ENCODE data around the gene PIK3C2G. TPM values are rescaled to one million over a fixed set of nuclear protein-coding genes. Genes with fewer than 3 reads are reported as not detected.

PIK3C2G gene
- polyA plus RNA-seq, 1 donor (not counting 4 experiments of a cell fraction or from before 2014, with no cell fraction given), result 3.7 TPM

- H3K9me1 ChIP-seq (ENCODE audit: control insufficient read depth, extremely low read depth, insufficient read depth, low read length), result no peaks in the 10 kb centered on the region
- H3K4me1 ChIP-seq (ENCODE audit: control insufficient read depth, extremely low read depth, insufficient read depth, low read length), result no peaks in the 10 kb centered on the region
- no peaks in the 10 kb centered on the region for H3K9me3 ChIP-seq (ENCODE audit: control insufficient read depth, low read depth, low read length)
- H3K79me2 ChIP-seq (ENCODE audit: control insufficient read depth, insufficient read depth, low read length), result no peaks in the 10 kb centered on the region
- no peak for TF ChIP-seq EZH2 (IDR thresholded peaks at IDR 0.05; ENCODE audit: low read length)
- TF ChIP-seq, protein P1, sequence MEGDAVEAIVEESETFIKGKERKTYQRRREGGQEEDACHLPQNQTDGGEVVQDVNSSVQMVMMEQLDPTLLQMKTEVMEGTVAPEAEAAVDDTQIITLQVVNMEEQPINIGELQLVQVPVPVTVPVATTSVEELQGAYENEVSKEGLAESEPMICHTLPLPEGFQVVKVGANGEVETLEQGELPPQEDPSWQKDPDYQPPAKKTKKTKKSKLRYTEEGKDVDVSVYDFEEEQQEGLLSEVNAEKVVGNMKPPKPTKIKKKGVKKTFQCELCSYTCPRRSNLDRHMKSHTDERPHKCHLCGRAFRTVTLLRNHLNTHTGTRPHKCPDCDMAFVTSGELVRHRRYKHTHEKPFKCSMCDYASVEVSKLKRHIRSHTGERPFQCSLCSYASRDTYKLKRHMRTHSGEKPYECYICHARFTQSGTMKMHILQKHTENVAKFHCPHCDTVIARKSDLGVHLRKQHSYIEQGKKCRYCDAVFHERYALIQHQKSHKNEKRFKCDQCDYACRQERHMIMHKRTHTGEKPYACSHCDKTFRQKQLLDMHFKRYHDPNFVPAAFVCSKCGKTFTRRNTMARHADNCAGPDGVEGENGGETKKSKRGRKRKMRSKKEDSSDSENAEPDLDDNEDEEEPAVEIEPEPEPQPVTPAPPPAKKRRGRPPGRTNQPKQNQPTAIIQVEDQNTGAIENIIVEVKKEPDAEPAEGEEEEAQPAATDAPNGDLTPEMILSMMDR (optimal IDR thresholded peaks at IDR 0.05 in 1 of 3, IDR thresholded peaks at IDR 0.05 in 1 of 3, conservative IDR thresholded peaks at IDR 0.05 in 1 of 3; ENCODE audit: extremely low read depth in 1 of 3, insufficient read depth in 2 of 3, low read length in 3 of 3), result no peak
- FAIRE-seq (no peak), DNase-seq (ENCODE audit: low read depth, low spot score) (no peak)
- H3K4me3 ChIP-seq (ENCODE audit: control insufficient read depth in 2 of 3, extremely low read depth in 1 of 3, insufficient read depth in 2 of 3, low read depth in 1 of 3, low read length in 3 of 3), result no peak overlapping the region
- H3K36me3 ChIP-seq (ENCODE audit: control insufficient read depth in 2 of 2, extremely low read depth in 1 of 2, insufficient read depth in 2 of 2, low read length in 2 of 2), result no peaks in the 10 kb centered on the region
- no peak overlapping the region for H3K9ac ChIP-seq (ENCODE audit: control insufficient read depth, extremely low read depth, insufficient read depth, low read length)
- no peaks in the 10 kb centered on the region for H3K27me3 ChIP-seq (ENCODE audit: control insufficient read depth, extremely low read depth, insufficient read depth, low read length)
- no peak overlapping the region for H3K27ac ChIP-seq (ENCODE audit: control insufficient read depth, insufficient read depth, low read length)
- no peak overlapping the region for H3K4me2 ChIP-seq (ENCODE audit: control insufficient read depth, extremely low read depth, insufficient read depth, low read depth, low read length)
- no peak overlapping the region for H2AFZ ChIP-seq (ENCODE audit: control insufficient read depth, low read length)
- dilution Hi-C loops (cut with MboI; ENCODE audit: extremely low pct_ligation_motif_present, low sequenced_read_pairs), result no loop called here
- H4K20me1 ChIP-seq (ENCODE audit: control insufficient read depth, extremely low read depth, insufficient read depth, low read length), result no peaks in the 10 kb centered on the region
Measured at GRCh38 chr12:18363321-18363720, 102.0 kb downstream of the PIK3C2G start.

DNA sequence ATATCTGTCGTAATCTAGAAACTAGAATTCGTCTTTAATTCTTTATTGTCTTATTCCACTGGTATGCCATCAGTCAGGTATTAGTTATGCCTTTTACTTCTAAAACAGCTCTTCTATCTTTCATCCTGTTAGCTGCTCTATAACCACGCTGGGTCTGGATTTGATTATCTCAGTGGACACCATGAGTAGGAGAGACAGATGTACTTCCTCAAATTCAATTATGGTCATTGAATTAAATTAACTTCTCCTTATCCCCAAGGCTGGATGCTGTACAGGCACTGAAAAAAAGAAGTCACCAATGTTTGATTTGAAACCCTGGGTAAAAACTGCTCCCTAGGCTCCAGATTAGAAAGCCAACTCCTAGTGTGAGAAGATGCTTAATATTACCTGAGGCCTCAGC is 107.3 kb downstream of the PIK3C2G start:
- DNase-seq (ENCODE audit: low read depth, low spot score) (no peak), FAIRE-seq (no peak)
- H3K4me1 ChIP-seq (ENCODE audit: control insufficient read depth, extremely low read depth, insufficient read depth, low read length), result no peaks in the 10 kb centered on the region
- no peaks in the 10 kb centered on the region for H3K27me3 ChIP-seq (ENCODE audit: control insufficient read depth, extremely low read depth, insufficient read depth, low read length)
- H3K4me3 ChIP-seq (ENCODE audit: control insufficient read depth in 2 of 3, extremely low read depth in 1 of 3, insufficient read depth in 2 of 3, low read depth in 1 of 3, low read length in 3 of 3), result no peak overlapping the region
- H3K27ac ChIP-seq (ENCODE audit: control insufficient read depth, insufficient read depth, low read length), result no peak overlapping the region
- H2AFZ ChIP-seq (ENCODE audit: control insufficient read depth, low read length), result no peak overlapping the region
- no peaks in the 10 kb centered on the region for H3K79me2 ChIP-seq (ENCODE audit: control insufficient read depth, insufficient read depth, low read length)
- no peak overlapping the region for H3K9ac ChIP-seq (ENCODE audit: control insufficient read depth, extremely low read depth, insufficient read depth, low read length)
- H4K20me1 ChIP-seq (ENCODE audit: control insufficient read depth, extremely low read depth, insufficient read depth, low read length), result no peaks in the 10 kb centered on the region
- no peak overlapping the region for H3K4me2 ChIP-seq (ENCODE audit: control insufficient read depth, extremely low read depth, insufficient read depth, low read depth, low read length)
- dilution Hi-C loops (cut with MboI; ENCODE audit: extremely low pct_ligation_motif_present, low sequenced_read_pairs), result no loop called here
- H3K9me1 ChIP-seq (ENCODE audit: control insufficient read depth, extremely low read depth, insufficient read depth, low read length), result no peaks in the 10 kb centered on the region
- no peak for TF ChIP-seq EZH2 (IDR thresholded peaks at IDR 0.05; ENCODE audit: low read length)
- TF ChIP-seq, protein P1 (optimal IDR thresholded peaks at IDR 0.05 in 1 of 3, IDR thresholded peaks at IDR 0.05 in 1 of 3, conservative IDR thresholded peaks at IDR 0.05 in 1 of 3; ENCODE audit: extremely low read depth in 1 of 3, insufficient read depth in 2 of 3, low read length in 3 of 3), result no peak
- no peaks in the 10 kb centered on the region for H3K36me3 ChIP-seq (ENCODE audit: control insufficient read depth in 2 of 2, extremely low read depth in 1 of 2, insufficient read depth in 2 of 2, low read length in 2 of 2)
- H3K9me3 ChIP-seq (ENCODE audit: control insufficient read depth, low read depth, low read length), result no peaks in the 10 kb centered on the region

Measured in keratinocyte (primary cell).